PC-9 (cell line): ENCODE measurements around the gene RCC2.
"Not testable (repeated sequence)": the region's sequence is repeated elsewhere in the genome, so short reads cannot be mapped to it uniquely, and the experiment has no call there.

Experiments used
- CTCF ChIP-seq: fragments of 200-600 bp; sonication (generic); conservative IDR thresholded peaks from 2 replicates; pipeline ENCODE4 v1.6.1; 2017; ENCODE audit warnings: mixed run types, antibody characterized with exemption, mild to moderate bottlenecking, moderate library complexity
- EZH2 ChIP-seq: fragments of 200-600 bp; sonication (generic); IDR thresholded peaks from 2 replicates; pipeline ENCODE4 v1.8.0; 2017; ENCODE audit warnings: antibody characterized with exemption, low read depth

- not testable (repeated sequence) for TF ChIP-seq CTCF, EZH2
Observed at GRCh38 chr1:17452203-17452602, 12.7 kb upstream of the RCC2 start.
